Gastroesophageal sphincter (tissue), 4 donors: ENCODE data around the gene SYNGR3. TPM values are rescaled to one million over a fixed set of nuclear protein-coding genes. Genes with fewer than 3 reads are reported as not detected.

ENCODE experiments used
- ATAC-seq: fragments of 150-250 bp; one replicate; pipeline ENCODE4 v1.9.1; 2016; ENCODE audit warnings: mild to moderate bottlenecking, moderate library complexity
- H3K27ac ChIP-seq, 4 donors: fragments of 200-600 bp; sonication (generic) in 3 of 4; 1 replicate in 3 of 4; 2 replicates in 1 of 4; pipeline ENCODE4 v1.5.1; 2016 to 2019
- H3K27me3 ChIP-seq: fragments of 200-600 bp; sonication (generic); one replicate; pipeline ENCODE4 v1.5.1; 2019
- H3K36me3 ChIP-seq, 2 donors: fragments of 200-600 bp; sonication (generic); one replicate each; pipeline ENCODE4 v1.5.1; 2019; ENCODE audit warnings: control low read depth in 1 of 2
- H3K4me1 ChIP-seq, 3 donors: fragments of 200-600 bp; sonication (generic); 1 replicate in 2 of 3; 2 replicates in 1 of 3; pipeline ENCODE4 v1.5.1; 2016 to 2019; ENCODE audit warnings: control low read depth in 2 of 3
- H3K4me3 ChIP-seq, 2 donors: fragments of 200-600 bp; sonication (generic); one replicate each; pipeline ENCODE4 v1.5.1; 2019; ENCODE audit warnings: mild to moderate bottlenecking in 1 of 2, moderate library complexity in 1 of 2
- H3K9me3 ChIP-seq, 3 donors: fragments of 200-600 bp; sonication (generic); one replicate each; pipeline ENCODE4 v1.5.1; 2017 to 2019; ENCODE audit warnings: control low read depth in 2 of 3
- EP300 ChIP-seq: sonication (generic); formaldehyde crosslinking; IDR thresholded peaks from one replicate; pipeline ENCODE4 v1.6.1; 2017; ENCODE audit warnings: antibody characterized with exemption, mild to moderate bottlenecking
- POLR2A ChIP-seq, 2 donors: fragments of 450-650 bp; IDR thresholded peaks; one replicate each; pipeline ENCODE4 v1.6.1; 2017; ENCODE audit warnings: antibody characterized with exemption in 2 of 2, mild to moderate bottlenecking in 2 of 2, moderate library complexity in 1 of 2
- POLR2AphosphoS5 ChIP-seq: sonication (generic); formaldehyde crosslinking; IDR thresholded peaks from one replicate; pipeline ENCODE4 v1.6.1; 2017; ENCODE audit warnings: antibody characterized with exemption
- WGBS, 2 donors: methylation state at CpG; one replicate each; pipeline ENCODE4 v1.1.5; 2018; ENCODE audit warnings: low coverage in 1 of 2; 5-methylcytosine and 5-hydroxymethylcytosine counted together
- total RNA-seq, 4 donors: library from RNA; depleted of rRNA; stranded (reverse); fragments of >200 nt; gene quantifications; one replicate each; pipeline ENCODE4 v1.1.0, GENCODE V29; 2016
- TF ChIP-seq, protein P1 (sequence below), 4 experiments: fragments of 200-600 bp in 2 of 4; fragments of 450-650 bp in 2 of 4; sonication (generic) in 1 of 4; IDR thresholded peaks; one replicate each; pipeline ENCODE4 v1.5.1; 2017 to 2019; ENCODE audit warnings: antibody characterized with exemption in 4 of 4, mild to moderate bottlenecking in 2 of 4, moderate library complexity in 2 of 4

The SYNGR3 gene
- total RNA-seq, 4 donors from 2014 or later: 1.2 to 5.1 (median 3.1) TPM; not detected in 1

DNA sequence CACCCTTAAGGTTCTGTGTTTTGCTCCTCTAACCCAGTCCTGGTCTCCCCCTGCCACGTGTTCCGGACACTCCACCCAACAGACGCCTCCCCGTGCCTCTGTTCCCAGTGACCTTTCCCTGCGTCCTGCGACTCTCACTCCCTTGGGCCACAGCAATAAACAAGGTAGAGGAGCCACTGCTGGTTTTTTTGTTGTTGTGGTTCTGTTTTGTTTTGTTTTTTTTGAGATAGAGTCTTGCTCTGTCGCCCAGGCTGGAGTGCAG lies 26.1 kb downstream of the SYNGR3 start:
- WGBS, 2 donors: 85 to 86% methylated on average over 7 of the region's 7 CpGs
- ATAC-seq: no peak
- no peaks in the 10 kb centered on the region for H3K9me3 ChIP-seq
- no peak overlapping the region for H3K27ac ChIP-seq
- peaks cover 0 to 16% (median 9%) of the 10 kb centered on the region in 3 donors for H3K4me1 ChIP-seq
- peaks cover 44% of the 10 kb centered on the region for H3K27me3 ChIP-seq
- TF ChIP-seq, protein P1, sequence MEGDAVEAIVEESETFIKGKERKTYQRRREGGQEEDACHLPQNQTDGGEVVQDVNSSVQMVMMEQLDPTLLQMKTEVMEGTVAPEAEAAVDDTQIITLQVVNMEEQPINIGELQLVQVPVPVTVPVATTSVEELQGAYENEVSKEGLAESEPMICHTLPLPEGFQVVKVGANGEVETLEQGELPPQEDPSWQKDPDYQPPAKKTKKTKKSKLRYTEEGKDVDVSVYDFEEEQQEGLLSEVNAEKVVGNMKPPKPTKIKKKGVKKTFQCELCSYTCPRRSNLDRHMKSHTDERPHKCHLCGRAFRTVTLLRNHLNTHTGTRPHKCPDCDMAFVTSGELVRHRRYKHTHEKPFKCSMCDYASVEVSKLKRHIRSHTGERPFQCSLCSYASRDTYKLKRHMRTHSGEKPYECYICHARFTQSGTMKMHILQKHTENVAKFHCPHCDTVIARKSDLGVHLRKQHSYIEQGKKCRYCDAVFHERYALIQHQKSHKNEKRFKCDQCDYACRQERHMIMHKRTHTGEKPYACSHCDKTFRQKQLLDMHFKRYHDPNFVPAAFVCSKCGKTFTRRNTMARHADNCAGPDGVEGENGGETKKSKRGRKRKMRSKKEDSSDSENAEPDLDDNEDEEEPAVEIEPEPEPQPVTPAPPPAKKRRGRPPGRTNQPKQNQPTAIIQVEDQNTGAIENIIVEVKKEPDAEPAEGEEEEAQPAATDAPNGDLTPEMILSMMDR (IDR thresholded peaks at IDR 0.05): no peak
- TF ChIP-seq EP300: no peak
- no peak for TF ChIP-seq POLR2AphosphoS5
- no peak for TF ChIP-seq POLR2A (IDR thresholded peaks at IDR 0.05)
- H3K4me3 ChIP-seq: no peak overlapping the region
- no peaks in the 10 kb centered on the region for H3K36me3 ChIP-seq

DNA sequence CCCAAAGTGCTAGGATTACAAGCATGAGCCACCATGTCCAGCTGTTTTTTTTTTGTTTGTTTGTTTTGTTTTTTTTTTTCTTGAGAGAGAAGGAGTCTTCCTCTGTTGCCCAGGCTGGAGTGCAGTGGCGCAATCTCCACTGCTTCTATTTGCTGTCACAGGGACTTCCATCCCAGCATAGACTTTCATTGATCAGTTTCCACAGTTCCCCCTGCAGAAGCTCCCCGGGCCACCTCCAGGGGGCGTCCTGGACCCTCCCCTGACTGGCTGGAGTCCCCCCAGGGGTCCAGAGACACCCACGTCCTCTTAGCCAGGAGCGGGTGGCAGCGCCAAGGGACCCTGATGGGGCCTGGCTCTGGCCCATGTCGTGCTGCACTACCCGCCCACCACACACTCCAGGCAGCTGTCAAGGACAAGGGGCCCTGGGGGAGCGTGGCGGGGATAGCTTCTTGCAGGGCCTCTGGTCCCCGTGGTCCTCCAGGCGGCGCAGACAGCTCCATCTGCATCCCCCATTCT lies 26.7 kb downstream of the SYNGR3 start:
- 0% methylated on average over 1 of the region's 13 CpGs; no CpG with 5 or more reads in 1 of the 2 donors for WGBS, 2 donors
- TF ChIP-seq, protein P1 (IDR thresholded peaks at IDR 0.05): peak in 2 of 4 experiments; percentile 7 to 37
- TF ChIP-seq POLR2A (IDR thresholded peaks at IDR 0.05) (no peak), EP300 (no peak), POLR2AphosphoS5 (no peak)
- no peaks in the 10 kb centered on the region for H3K36me3 ChIP-seq
- ATAC-seq: no peak
- H3K4me3 ChIP-seq: no peak overlapping the region
- peaks cover 0 to 16% (median 9%) of the 10 kb centered on the region in 3 donors for H3K4me1 ChIP-seq
- H3K27ac ChIP-seq: no peak overlapping the region
- H3K27me3 ChIP-seq: peaks cover 50% of the 10 kb centered on the region
- no peaks in the 10 kb centered on the region for H3K9me3 ChIP-seq

DNA sequence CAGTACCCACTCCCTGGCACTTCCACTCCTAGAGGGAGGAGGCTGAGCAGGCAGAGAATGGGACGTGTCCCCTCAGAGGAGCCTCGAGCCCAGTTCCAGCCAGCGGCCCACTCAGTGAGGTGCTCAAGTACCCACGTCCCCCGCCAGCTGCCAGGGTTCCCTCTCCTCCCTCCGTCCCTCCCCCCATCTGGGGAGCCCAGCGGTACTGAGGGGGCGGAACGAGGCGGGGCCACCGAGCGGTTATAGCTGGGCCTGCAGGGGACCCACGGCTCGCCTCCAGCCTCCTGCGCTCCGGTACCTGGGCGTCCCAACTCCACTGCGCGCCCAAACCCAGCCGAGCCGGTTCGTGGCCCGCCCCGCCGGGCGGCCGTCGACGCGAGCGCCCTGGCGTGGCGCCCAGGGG lies 29.7 kb downstream of the SYNGR3 start, which contains the start of gene NPW:
TSS of gene NPW (plus strand) at position 268 of the 403 bp plus-strand sequence.
- TF ChIP-seq, protein P1 (IDR thresholded peaks at IDR 0.05): no peak
- TF ChIP-seq EP300: no peak
- H3K27ac ChIP-seq: no peak within 1 kb of the TSS
- H3K4me1 ChIP-seq: peaks cover 0 to 37% (median 19%) of the 10 kb centered on the region in 3 donors
- 7% methylated on average over 3 of the region's 33 CpGs; no CpG with 5 or more reads in 1 of the 2 donors for WGBS, 2 donors
- H3K36me3 ChIP-seq: no peaks in the 10 kb centered on the region
- peaks cover 63% of the 10 kb centered on the region for H3K27me3 ChIP-seq
- no peaks in the 10 kb centered on the region for H3K9me3 ChIP-seq
- ATAC-seq: no peak
- H3K4me3 ChIP-seq: peak within 1 kb of the TSS in 1 of 2 donors; percentile 16

DNA sequence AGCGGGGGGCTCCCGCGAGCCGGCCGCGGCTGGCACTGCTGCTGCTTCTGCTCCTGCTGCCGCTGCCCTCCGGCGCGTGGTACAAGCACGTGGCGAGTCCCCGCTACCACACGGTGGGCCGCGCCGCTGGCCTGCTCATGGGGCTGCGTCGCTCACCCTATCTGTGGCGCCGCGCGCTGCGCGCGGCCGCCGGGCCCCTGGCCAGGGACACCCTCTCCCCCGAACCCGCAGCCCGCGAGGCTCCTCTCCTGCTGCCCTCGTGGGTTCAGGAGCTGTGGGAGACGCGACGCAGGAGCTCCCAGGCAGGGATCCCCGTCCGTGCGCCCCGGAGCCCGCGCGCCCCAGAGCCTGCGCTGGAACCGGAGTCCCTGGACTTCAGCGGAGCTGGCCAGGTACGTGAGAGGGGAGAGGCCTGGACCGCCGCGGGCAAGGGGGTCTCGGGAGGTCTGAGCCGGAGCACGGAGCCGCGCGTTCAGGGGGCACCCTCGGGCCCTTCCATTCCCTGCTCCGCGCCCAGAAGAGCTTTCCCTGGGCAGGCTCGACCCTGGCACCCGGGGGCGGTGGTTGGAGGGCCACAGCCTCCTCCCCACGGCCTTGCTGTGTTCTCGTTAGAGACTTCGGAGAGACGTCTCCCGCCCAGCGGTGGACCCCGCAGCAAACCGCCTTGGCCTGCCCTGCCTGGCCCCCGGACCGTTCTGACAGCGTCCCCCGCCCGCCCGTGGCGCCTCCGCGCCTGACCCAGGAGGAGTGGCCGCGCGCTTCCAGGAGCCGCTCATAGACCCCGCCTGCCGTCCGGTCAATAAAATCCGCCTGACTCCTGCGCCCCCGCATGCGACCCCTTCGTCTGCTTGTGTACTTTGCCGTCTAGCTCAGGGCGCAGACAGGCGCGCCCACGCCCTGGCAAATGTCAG lies 30.4 kb downstream of the SYNGR3 start:
- H3K4me3 ChIP-seq: peak overlapping the region in 1 of 2 donors; percentile 16
- H3K27me3 ChIP-seq: peaks cover 63% of the 10 kb centered on the region

More for the DNA sequence above, 30.4 kb downstream of the SYNGR3 start:
- Histone ChIP-seq H3K36me3 (no peaks in the 10 kb centered on the region), H3K27ac (no peak overlapping the region), H3K9me3 (no peaks in the 10 kb centered on the region), H3K4me1 (peaks cover 0 to 40% (median 19%) of the 10 kb centered on the region in 3 donors)
- 3% methylated on average over 6 of the region's 96 CpGs; no CpG with 5 or more reads in 1 of the 2 donors for WGBS, 2 donors
- no peak for ATAC-seq
- TF ChIP-seq, protein P1 (IDR thresholded peaks at IDR 0.05): no peak
- TF ChIP-seq EP300 (no peak), POLR2A (IDR thresholded peaks at IDR 0.05) (no peak), POLR2AphosphoS5 (no peak)
